ENCODE measurements around the gene XKRX.

Gene XKRX

DNA sequence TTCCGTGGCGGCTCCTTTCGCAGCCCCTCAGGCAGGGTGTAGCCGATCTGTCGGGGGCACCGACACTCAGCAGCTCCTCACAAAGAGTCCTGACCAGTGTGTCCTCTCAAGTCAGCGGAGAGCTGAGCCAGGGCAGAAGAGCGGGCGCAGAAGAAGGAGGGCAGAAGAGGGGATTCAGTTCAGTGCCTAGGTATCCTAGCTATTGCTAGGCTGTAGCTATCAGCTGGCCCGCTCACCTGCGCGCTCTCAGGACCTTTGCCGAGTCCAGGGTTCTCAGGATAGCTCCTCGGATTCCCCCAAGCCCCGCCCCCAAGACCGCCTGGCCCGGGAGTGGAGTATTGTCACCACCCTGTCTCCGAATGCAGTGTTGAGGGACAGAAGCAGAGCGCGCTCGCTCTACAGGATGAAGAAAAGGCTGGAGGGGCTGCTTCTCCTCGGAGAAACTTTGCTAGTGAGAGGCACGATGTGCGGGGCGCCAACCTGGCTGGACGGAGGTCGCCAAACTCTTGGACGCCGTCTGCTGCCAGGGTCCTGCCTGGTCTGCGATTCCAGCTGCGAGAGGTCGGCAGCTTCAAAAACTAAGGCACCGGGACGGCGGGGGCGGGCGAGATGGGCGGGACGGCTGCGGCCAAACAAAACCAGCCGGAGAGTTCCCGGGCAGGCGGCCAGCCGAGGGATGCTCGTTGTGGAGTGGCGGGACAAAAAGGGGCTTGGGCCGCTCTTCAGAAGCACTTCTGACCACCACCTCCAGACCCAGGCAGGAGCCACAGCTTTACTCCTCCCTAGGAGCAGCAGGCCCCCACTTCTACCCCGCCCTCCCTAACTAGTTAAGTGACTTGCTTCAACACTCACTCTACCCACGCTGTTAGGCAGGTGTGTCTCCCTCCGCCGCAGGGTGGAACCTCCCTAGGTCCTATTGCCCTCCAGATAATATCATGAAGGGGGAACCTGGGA, at the start of gene XKRX:
XKRX (minus strand) TSS at position 258 of the 954 bp plus-strand sequence. CDS start 613 bp downstream, outside the sequence.
- Histone ChIP-seq H3K4me3 (ENCODE audit: low read depth in 1 of 2, low read length in 1 of 2) (no peak within 1 kb of the TSS), H3K27me3 (peaks cover 36% of the 10 kb centered on the region), H3K9me3 (no peaks in the 10 kb centered on the region), H3K4me1 (ENCODE audit: control insufficient read depth in 1 of 2, insufficient read depth in 1 of 2, low read depth in 1 of 2, low read length in 1 of 2) (no peaks in the 10 kb centered on the region), H3K27ac (no peak within 1 kb of the TSS), H3K36me3 (no peaks in the 10 kb centered on the region)
- TF ChIP-seq, protein P1, sequence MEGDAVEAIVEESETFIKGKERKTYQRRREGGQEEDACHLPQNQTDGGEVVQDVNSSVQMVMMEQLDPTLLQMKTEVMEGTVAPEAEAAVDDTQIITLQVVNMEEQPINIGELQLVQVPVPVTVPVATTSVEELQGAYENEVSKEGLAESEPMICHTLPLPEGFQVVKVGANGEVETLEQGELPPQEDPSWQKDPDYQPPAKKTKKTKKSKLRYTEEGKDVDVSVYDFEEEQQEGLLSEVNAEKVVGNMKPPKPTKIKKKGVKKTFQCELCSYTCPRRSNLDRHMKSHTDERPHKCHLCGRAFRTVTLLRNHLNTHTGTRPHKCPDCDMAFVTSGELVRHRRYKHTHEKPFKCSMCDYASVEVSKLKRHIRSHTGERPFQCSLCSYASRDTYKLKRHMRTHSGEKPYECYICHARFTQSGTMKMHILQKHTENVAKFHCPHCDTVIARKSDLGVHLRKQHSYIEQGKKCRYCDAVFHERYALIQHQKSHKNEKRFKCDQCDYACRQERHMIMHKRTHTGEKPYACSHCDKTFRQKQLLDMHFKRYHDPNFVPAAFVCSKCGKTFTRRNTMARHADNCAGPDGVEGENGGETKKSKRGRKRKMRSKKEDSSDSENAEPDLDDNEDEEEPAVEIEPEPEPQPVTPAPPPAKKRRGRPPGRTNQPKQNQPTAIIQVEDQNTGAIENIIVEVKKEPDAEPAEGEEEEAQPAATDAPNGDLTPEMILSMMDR (IDR thresholded peaks at IDR 0.05) = no peak

DNA sequence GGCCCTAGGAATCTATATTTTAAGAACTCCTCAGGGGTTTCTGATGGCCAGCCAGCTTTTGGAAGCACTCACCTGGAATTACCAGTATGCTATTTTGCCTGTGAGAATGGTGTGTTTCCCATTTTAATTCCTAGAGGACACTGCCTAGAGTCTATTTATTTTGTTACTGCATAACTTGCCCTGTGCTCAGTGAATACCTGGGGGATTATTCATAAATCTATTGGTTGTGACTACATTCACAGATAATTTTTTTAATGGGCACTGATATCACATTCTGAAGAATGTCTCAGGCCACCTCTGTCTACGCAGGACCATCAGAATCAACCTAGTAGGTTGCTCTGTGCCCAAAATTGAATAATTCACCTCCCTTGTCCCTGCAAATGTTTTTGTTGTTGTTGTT, 47.5 kb upstream of the XKRX start:
- Histone ChIP-seq H3K27me3 (no peaks in the 10 kb centered on the region), H3K4me1 (ENCODE audit: control insufficient read depth in 1 of 2, insufficient read depth in 1 of 2, low read depth in 1 of 2, low read length in 1 of 2) (no peaks in the 10 kb centered on the region), H3K9me3 (no peaks in the 10 kb centered on the region), H3K4me3 (ENCODE audit: low read depth in 1 of 2, low read length in 1 of 2) (no peak overlapping the region), H3K36me3 (no peaks in the 10 kb centered on the region), H3K27ac (no peak overlapping the region)
- TF ChIP-seq, protein P1 (IDR thresholded peaks at IDR 0.05) = no peak

DNA sequence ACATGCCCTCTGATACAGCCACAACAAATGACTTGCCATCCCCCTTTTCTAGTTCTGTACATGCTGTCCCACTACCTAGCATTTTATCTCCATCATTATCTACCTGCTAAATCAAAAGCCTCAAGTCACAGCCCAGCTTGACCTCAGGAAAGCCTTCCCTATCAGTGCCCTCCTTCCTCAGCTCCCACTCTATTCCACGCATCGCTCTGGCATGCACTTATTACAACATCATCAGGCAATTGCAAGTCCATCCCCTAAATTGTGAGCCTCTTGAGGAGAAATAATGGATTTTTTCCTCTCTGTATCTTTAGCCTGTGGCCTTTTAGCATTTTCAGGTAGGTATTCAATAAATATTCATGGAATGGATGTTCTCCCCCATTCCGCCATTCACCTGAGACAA, 46.5 kb upstream of the XKRX start:
- Histone ChIP-seq H3K36me3 (no peaks in the 10 kb centered on the region), H3K27me3 (no peaks in the 10 kb centered on the region), H3K4me1 (ENCODE audit: control insufficient read depth in 1 of 2, insufficient read depth in 1 of 2, low read depth in 1 of 2, low read length in 1 of 2) (no peaks in the 10 kb centered on the region), H3K27ac (no peak overlapping the region), H3K9me3 (no peaks in the 10 kb centered on the region), H3K4me3 (ENCODE audit: low read depth in 1 of 2, low read length in 1 of 2) (no peak overlapping the region)
- TF ChIP-seq, protein P1 (IDR thresholded peaks at IDR 0.05) = no peak

DNA sequence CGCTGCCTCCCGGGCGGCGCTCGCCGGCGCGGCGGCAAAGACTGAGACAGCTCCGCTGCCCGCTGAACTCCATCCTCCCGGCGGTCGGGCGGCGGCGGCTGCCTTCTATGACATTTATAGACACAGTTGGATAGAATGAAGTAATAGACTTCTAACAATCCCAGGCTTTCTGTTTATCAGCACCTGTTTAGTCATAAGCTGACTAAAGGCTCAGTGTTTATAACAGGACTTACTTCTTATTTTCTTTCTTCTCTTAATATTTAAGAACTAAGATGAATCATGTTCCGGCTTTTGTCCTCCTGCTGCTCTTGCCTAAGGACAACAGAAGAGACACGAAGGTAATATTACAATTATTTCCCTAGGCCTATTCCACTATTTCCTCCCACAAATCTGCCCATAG, 44.7 kb upstream of the XKRX start:
- H3K27ac ChIP-seq = no peak overlapping the region
- no peaks in the 10 kb centered on the region for H3K4me1 ChIP-seq (ENCODE audit: control insufficient read depth in 1 of 2, insufficient read depth in 1 of 2, low read depth in 1 of 2, low read length in 1 of 2)
- H3K27me3 ChIP-seq = no peaks in the 10 kb centered on the region
- H3K9me3 ChIP-seq = no peaks in the 10 kb centered on the region
- no peaks in the 10 kb centered on the region for H3K36me3 ChIP-seq
- TF ChIP-seq, protein P1 (IDR thresholded peaks at IDR 0.05) = no peak
- no peak overlapping the region for H3K4me3 ChIP-seq (ENCODE audit: low read depth in 1 of 2, low read length in 1 of 2)

DNA sequence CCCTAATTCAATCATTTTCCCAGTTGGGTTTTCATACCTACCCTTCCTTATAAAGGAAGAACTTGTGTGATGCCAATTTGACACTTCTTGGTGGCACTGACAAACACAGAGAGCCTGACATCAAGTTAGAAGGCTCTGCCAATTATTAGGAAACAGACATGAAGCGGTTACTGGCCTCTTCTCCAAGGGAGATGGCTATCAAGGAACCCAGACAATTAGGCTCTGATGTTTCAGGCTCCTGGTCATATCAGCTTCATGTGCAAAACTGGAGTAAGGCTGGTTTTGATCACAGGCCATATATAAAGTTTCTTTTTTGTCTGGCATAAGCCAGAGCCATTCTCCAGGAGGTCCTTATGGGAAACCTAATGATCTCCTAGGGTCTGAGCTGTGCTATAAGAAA, 41.2 kb upstream of the XKRX start:
- Histone ChIP-seq H3K27ac (no peak overlapping the region), H3K27me3 (no peaks in the 10 kb centered on the region), H3K9me3 (no peaks in the 10 kb centered on the region), H3K4me1 (ENCODE audit: control insufficient read depth in 1 of 2, insufficient read depth in 1 of 2, low read depth in 1 of 2, low read length in 1 of 2) (no peaks in the 10 kb centered on the region), H3K4me3 (ENCODE audit: low read depth in 1 of 2, low read length in 1 of 2) (no peak overlapping the region), H3K36me3 (no peaks in the 10 kb centered on the region)
- TF ChIP-seq, protein P1 (IDR thresholded peaks at IDR 0.05) = no peak

All from neutrophil (primary cell).